NCI-H187 (cell line): Measurements from ENCODE around the gene PSMA8.
"Not testable (repeated sequence)": the region's sequence is repeated elsewhere in the genome, so short reads cannot be mapped to it uniquely, and the experiment has no call there.

Experiments used
- DNase-seq, 2 experiments: peaks; one replicate each; lab custom pipeline; 2025; lab: John Stamatoyannopoulos, UW

PSMA8 gene

GRCh38 chr18:26133652-26134051 is at the start of gene PSMA8:
TSS of gene PSMA8 (plus strand) at chr18:26133869. CDS start at chr18:26133966, 97 bp downstream.
- DNase-seq, result no peak

DNA sequence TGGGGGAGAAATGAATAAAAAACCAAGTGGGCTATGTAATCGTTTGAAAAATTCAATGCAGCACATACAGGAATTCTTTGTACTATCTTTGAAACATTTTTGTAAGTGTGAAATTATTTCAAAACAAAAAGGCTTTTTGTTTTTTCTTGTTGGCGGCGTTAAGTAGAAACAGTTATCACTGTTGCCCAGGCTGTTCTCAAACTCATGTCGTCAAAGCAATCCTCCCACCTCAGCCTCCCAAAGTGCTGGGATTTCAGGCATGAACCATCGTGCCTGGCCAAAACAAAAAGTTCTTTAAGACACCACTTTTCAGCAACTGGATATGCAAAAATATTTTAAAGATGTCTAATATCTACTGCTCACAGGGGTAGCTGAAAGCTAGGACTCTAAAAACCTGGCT is 48.6 kb upstream of the PSMA8 start:
- no peak for DNase-seq

DNA sequence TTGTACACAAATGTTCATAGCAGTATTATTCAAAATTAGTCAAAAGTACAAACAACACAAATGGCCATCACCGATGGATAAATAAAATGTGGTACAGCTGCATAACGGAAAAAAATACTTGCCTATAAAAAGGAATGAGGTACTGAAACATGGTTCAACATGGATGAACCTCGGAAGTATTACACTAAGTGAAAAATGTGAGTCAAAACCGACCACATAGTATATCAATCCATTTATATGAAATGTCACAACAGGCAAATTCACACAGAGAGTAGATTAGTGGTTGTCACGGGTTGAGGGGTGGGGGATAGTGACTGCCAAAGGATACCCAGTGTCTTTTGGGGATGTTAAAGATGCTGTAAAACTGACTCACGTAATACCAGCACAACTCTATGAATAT is 46.7 kb upstream of the PSMA8 start:
- no peak for DNase-seq

DNA sequence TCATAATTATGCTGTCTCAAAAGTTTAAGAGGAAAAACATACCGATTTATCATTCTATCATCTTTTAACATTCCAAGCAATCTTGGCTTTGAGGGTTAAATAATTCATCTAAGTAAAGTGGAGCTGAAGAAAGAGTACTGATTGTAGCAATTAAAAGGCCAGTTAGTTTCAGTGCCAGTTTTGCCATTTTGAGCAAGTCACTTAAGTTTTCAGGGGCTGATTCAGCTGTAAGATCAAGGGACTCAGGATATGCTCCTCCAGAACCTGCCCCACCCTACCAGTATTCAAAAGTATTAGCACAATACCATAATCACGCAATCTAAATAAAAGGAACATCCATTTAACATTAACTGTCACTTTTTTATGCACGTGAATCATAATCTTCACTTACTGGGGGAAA is 45.2 kb upstream of the PSMA8 start:
- no peak for DNase-seq

GRCh38 chr18:26089293-26090129 is 44.2 kb upstream of the PSMA8 start:
- DNase-seq, result no peak

DNA sequence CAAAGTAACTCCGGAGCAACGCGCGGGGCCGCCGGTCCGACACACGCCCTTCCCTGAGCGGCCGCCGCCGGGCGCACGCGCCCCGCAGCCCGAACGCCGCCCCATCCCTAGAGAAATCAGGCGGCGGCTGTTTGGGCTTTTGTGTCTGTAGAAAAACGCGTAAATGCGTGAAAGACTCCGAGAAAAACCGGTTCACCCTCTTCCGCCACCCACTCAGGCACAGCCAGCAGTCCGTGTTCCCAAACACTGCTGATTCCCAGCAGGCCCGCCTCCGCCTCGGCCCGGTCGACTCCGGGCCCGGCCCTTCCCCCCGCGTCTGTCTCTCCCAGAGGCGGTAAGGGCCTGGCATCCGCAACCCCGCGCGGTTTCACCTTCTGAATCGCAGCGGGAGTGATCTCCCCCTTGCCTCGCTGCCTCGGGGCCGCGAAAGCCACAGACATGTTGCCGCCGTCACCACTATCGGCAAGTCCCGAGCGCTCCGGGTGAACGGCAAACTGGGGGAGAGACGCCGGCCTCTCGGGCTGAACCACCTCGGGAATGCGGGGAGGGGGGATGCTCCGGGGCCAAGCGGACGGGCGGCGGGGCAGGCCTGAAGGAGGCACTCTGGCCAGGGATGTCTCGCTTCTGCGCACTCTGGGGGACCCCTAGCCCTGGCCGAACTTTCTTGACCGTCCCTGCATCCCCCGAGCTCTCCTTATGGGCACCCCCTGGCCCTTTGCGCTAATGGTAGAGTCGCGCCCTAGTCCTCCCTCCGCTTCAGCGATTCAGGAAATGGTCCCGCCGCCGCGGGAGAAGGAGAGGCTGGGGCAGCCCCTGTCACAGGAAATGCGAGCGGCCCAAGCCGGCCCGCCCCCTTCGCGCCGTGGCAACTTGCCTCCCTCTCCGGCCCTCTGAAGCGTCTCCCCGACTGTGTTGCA is 43.3 kb upstream of the PSMA8 start, which contains the start of gene SS18:
TSS of gene SS18 (minus strand) at position 484 of the 917 bp plus-strand sequence. CDS start at position 440, 44 bp downstream.
- DNase-seq, result peak; percentile 43 to 75

DNA sequence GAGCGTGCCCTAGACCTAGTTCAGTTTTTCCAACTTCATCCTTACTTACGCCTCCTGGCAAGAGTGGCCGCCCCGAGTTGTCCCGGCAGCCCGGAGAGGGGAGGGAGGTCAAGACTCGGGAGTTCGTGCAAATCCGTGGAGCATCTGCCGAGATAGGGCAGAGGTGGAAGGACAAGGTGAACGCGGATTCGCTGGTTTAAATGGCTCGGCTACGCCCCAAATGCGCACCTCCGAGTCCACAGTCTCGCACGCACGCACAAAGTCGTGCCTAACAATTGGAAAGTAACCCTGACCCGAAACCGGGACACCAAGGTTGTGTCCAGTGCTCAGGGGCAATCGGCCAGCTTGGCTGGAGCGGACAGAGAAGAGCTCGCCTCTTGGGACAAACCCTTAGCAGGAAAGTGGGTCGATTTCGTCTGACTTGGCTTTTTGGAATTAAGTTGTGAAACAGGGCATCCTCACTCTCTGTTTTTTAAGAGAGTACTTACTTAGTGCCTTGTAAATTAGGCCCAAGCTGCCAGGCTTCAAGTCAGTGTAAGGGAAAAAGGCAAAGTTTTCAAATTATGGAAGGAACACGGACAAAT is 42.5 kb upstream of the PSMA8 start:
- no peak for DNase-seq

- DNase-seq, result no peak
These were observed 36.8 kb upstream of the PSMA8 start for GRCh38 chr18:26096852-26097251.

GRCh38 chr18:26097563-26097962 is 36.1 kb upstream of the PSMA8 start:
- DNase-seq, result no peak

DNA sequence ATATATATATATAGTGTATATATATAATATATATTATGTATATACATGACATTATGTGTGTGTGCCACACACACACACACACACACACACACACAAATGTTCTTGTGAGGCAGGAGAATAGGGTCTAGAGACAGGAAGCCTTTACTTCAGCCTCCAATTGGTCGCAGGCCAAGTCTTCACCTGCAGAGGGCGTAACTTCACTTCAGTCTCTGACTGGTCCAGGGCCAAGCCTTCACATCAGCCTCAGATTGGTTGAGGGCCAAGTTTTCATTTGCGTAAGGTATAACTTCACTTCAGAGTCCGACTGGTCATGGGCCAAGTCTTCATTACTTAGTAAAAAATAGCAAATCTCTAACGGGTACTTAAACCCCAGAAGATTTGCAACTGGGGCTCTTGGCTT is 30.1 kb upstream of the PSMA8 start:
- no peak for DNase-seq

DNA sequence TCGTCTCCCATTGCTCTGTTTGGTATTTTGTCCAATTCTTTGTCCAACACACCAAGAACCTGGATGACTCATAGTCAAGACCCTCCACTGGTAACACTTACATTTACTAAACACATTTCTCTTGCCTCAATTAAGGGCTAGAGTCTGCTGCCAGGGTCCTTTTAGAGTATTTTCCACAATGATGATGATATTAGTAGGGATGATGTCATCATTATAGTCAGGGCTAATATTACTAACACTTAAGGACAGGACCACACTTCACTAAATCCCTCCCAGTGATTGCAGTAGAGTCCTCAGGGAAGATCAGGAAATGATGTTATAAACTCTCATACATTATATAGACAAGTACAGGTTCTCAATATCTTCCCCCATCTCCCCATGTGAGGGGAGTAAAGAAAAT is 29.6 kb upstream of the PSMA8 start:
- no peak for DNase-seq

DNA sequence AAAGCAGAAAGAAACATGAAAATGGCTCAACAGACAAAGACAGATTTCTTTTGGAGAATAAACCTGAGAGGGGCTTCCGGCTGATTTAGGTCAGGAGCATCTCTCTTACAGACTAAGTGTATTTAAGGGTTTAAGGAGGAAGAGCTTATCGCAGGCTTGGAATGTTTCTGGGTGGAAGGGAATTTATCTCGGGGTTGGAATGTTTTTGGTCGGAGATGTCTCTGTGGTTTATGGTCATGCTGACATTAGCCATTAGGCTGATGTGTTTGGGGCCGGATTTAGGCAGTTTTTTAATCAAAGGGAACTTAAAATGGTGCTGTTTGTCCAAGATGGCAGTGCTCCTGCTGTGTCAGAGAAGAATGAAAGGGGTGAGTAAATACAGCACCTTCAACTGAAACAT is 14.4 kb upstream of the PSMA8 start:
- DNase-seq, result no peak

DNA sequence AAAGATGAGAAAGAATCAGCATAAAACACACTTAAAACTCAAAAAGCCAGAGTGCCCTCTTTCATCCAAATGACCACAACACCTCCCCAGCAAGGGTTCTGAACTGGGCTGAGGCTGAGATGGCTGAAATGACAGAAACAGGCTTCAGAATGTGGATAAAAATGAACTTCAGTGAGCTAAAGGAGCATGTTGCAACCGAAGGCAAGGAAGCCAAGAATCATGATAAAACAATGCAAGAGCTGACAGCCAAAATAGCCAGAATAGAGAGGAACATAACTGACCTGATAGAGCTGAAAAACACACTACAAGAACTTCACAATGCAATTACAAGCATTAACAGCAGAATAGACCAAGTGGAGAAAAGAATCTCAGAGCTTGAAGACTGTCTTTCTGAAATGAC is 12.2 kb upstream of the PSMA8 start:
- DNase-seq, result no peak

- not testable (repeated sequence) for DNase-seq
These were observed 11.7 kb upstream of the PSMA8 start for GRCh38 chr18:26121994-26122393.

DNA sequence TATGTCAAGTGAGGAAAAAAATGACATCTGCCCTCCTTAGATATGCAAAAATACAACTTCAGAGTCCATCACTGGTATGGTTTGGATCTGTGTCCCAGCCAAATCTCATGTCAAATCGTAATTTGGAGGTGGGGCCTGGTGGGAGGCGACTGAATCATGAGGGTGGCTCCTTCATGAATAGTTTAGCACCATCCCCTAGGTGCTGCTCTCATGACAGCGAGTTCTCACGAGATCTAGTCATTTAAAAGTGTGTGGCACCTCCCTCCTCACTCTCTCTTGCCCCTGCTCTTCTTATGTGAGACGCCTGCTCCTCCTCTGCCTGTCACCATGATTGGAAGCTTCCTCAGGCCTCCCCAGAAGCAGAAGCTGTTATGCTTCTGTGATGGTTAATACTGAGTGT is 5.9 kb upstream of the PSMA8 start:
- DNase-seq, result no peak

DNA sequence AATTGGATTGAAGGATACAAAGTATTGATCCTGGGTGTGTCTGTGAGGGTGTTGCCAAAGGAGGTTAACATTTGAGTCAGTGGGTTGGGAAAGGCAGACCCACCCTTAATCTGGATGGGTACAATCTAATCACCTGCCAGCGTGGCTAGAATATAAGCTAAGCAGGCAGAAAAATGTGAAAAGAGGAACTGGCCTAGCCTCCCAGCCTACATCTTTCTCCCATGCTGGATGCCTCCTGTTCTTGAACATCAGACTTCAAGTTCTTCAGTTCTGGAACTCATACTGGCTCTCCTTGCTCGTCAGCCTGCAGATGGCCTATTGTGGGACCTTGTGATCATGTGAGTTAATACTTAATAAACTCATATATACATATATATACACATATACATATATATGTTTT is 5.5 kb upstream of the PSMA8 start:
- not testable (repeated sequence) for DNase-seq

GRCh38 chr18:26134107-26134506 is 438 bp downstream of the PSMA8 start:
- no peak for DNase-seq

DNA sequence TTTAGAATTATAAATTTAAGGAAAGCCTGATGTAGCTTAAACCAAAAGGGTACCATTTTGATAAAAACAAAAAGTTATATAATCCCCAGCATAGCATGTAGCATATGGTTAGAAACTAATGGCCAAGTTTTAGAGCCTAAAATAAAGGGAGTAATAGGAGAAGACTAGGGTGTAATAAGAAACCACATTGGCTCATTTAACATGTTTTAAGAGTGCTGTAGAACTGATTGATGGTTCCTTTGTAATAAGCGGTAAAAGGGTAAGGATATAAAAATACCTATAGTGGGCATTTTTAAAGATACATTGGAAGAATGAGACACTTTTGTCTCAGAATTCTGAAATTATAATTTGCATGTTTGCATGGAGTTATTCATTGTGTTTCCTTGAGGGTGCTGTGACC is 1.9 kb downstream of the PSMA8 start:
- no peak for DNase-seq

- no peak for DNase-seq
These were observed 23.7 kb downstream of the PSMA8 start for GRCh38 chr18:26157326-26157725.

DNA sequence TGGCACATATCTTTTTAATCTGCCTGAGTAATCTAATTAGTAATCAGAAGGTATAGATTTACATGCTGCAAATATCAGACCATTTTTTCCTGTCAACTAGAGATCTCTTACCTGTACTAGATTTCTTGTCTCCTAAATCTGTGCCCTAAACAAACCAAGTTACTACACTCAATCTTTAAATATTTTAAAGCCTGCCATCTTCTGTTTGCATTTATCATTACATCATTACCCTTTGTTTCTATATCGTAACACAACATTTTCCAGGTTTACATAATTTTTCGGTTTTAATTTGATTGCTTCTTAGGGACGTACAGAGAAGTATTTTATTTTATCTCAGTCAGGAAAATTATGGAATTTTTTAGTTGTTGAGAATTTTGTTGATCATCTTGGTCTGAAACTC is 25.7 kb downstream of the PSMA8 start:
- DNase-seq, result no peak

GRCh38 chr18:26164571-26164970 is 30.9 kb downstream of the PSMA8 start:
- DNase-seq, result no peak

GRCh38 chr18:26167592-26167991 is 33.9 kb downstream of the PSMA8 start:
- not testable (repeated sequence) for DNase-seq

DNA sequence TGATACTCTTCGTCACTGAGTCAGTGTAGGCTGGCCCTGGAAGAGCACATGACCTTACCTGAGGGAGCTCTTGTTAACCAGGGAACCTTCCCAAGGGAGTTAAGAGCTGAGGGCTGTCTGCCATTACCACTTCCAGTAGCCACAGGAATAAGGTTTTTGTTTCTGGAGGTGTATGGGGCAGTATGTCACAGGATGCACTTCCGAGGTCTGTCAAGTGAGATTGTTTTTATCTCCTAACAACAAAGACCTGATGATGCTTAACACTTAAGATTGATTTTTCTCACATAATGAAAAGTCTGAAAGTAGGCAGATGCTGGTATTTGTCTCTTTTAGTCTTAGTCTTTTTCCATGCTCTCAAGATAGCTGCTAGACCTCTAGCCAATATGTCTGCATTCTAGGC is 41.8 kb downstream of the PSMA8 start:
- DNase-seq, result no peak
